Endothelial cell of umbilical vein (primary cell): ENCODE results near the gene PHLPP1. TPM values are rescaled to one million over a fixed set of nuclear protein-coding genes. Genes with fewer than 3 reads are reported as not detected.

Experiments used
- BruUV-seq: library from RNA; stranded (reverse); fragments of 400-500 nt; replicated peaks from 2 replicates; lab custom pipeline; 2021; lab: Mats Ljungman, UMichigan
- CTCF ChIA-PET: fragments of 300-600, 350-600 bp; sonication (Branson Sonifier 250); formaldehyde crosslinking; loops from one replicate; lab custom pipeline; 2021; ENCODE audit warnings: antibody characterized with exemption, inconsistent platforms; lab: Charles Lee
- POLR2A ChIA-PET: fragments of 300-600, 350-600 bp; sonication (Branson Sonifier 250); formaldehyde crosslinking; loops from one replicate; lab custom pipeline; 2021; ENCODE audit warnings: antibody characterized with exemption, inconsistent platforms; lab: Charles Lee
- DNase-seq: peaks from one replicate; pipeline ENCODE4 v3.0.0-alpha.2; 2011; ENCODE audit warnings: low read depth, low spot score
- FAIRE-seq: peaks from 2 replicates; lab custom pipeline; 2011; peaks lifted over from hg19 to GRCh38; lab: Jason Lieb, UNC
- H2AFZ ChIP-seq: 2 replicates; pipeline ENCODE4 v1.6.0; 2012; ENCODE audit warnings: low read depth, low read length, control low read depth, inconsistent platforms
- H3K27ac ChIP-seq: 2 replicates; pipeline ENCODE4 v1.5.1; 2011; ENCODE audit warnings: low read depth, mild to moderate bottlenecking, control low read depth, low read length, moderate library complexity; ENCODE audit not compliant: insufficient read depth
- H3K27me3 ChIP-seq, 2 experiments: 2 replicates each; pipeline versions ENCODE4 v1.6.0 to v1.6.1; 2011; ENCODE audit warnings: low read length in 2 of 2, mixed read lengths in 1 of 2; ENCODE audit not compliant: control insufficient read depth in 2 of 2, insufficient read depth in 2 of 2
- H3K36me3 ChIP-seq, 2 experiments: 2 replicates in 1 of 2; 3 replicates in 1 of 2; pipeline ENCODE4 v1.5.1; 2011; ENCODE audit warnings: low read length in 2 of 2, mild to moderate bottlenecking in 1 of 2, moderate library complexity in 1 of 2; ENCODE audit not compliant: control insufficient read depth in 2 of 2, insufficient read depth in 2 of 2; ENCODE audit errors: extremely low read depth in 1 of 2
- H3K4me1 ChIP-seq: 3 replicates; pipeline ENCODE4 v1.5.1; 2011; ENCODE audit warnings: mild to moderate bottlenecking, low read length; ENCODE audit not compliant: control insufficient read depth, insufficient read depth; ENCODE audit errors: extremely low read depth
- H3K4me2 ChIP-seq: 2 replicates; pipeline ENCODE4 v1.6.1; 2011; ENCODE audit warnings: low read length, control low read depth, mixed read lengths; ENCODE audit not compliant: insufficient read depth
- H3K4me3 ChIP-seq, 3 experiments: fragments of 200-600 bp in 1 of 3; sonication (generic), shearing (Covaris generic) in 1 of 3; replicated peaks in 1 of 3; 2 replicates each; pipeline ENCODE4 v1.5.1; 2011 to 2016; ENCODE audit warnings: control low read depth in 3 of 3, low read length in 3 of 3, mild to moderate bottlenecking in 2 of 3, inconsistent platforms in 1 of 3, low read depth in 1 of 3, moderate library complexity in 1 of 3; ENCODE audit not compliant: insufficient read depth in 1 of 3
- H3K79me2 ChIP-seq: 2 replicates; pipeline ENCODE4 v1.6.0; 2012; ENCODE audit warnings: low read length, inconsistent platforms; ENCODE audit not compliant: control insufficient read depth, insufficient read depth
- H3K9ac ChIP-seq: replicated peaks from 2 replicates; pipeline ENCODE3; 2011; ENCODE audit warnings: low read length, control low read depth; ENCODE audit not compliant: insufficient read depth; ENCODE audit errors: extremely low read depth
- H3K9me1 ChIP-seq: replicated peaks from 3 replicates; pipeline ENCODE4 v1.6.0; 2011; ENCODE audit warnings: mild to moderate bottlenecking, low read length; ENCODE audit not compliant: control insufficient read depth, insufficient read depth; ENCODE audit errors: extremely low read depth
- H3K9me3 ChIP-seq: replicated peaks from 2 replicates; pipeline ENCODE4 v1.5.1; 2012; ENCODE audit warnings: low read length, inconsistent platforms; ENCODE audit not compliant: control insufficient read depth, insufficient read depth
- H4K20me1 ChIP-seq: replicated peaks from 2 replicates; pipeline ENCODE3; 2011; ENCODE audit warnings: mild to moderate bottlenecking, low read length; ENCODE audit not compliant: control insufficient read depth, insufficient read depth; ENCODE audit errors: extremely low read depth
- EZH2 ChIP-seq: IDR thresholded peaks from 2 replicates; pipeline ENCODE4 v1.6.1; 2012; ENCODE audit warnings: borderline replicate concordance, low read depth, mild to moderate bottlenecking, moderate library complexity, low read length, inconsistent platforms; ENCODE audit not compliant: severe bottlenecking
- FOS ChIP-seq: IDR thresholded peaks from 2 replicates; pipeline ENCODE4 v1.6.1; 2011; ENCODE audit warnings: mild to moderate bottlenecking, low read length, moderate library complexity, borderline replicate concordance; ENCODE audit not compliant: insufficient read depth
- GATA2 ChIP-seq: IDR thresholded peaks from 2 replicates; pipeline ENCODE4 v1.7.0; 2011; ENCODE audit warnings: low read depth, mild to moderate bottlenecking, moderate library complexity, mixed read lengths, low read length; ENCODE audit not compliant: insufficient read length, insufficient read depth
- JUN ChIP-seq: IDR thresholded peaks from 2 replicates; pipeline ENCODE4 v1.6.1; 2011; ENCODE audit warnings: borderline replicate concordance, low read depth; ENCODE audit not compliant: insufficient read length, insufficient read depth
- MYC ChIP-seq: IDR thresholded peaks from one replicate; pipeline ENCODE4 v1.6.1; 2011; ENCODE audit warnings: mild to moderate bottlenecking, low read depth, low read length
- POLR2A ChIP-seq: IDR thresholded peaks from 2 replicates; pipeline ENCODE4 v1.6.1; 2012; ENCODE audit warnings: low read depth, mild to moderate bottlenecking, control low read depth, low read length
- POLR2AphosphoS5 ChIP-seq: IDR thresholded peaks from 2 replicates; pipeline ENCODE4 v1.6.1; 2012; ENCODE audit warnings: low read depth, mild to moderate bottlenecking, control low read depth, low read length, moderate library complexity; ENCODE audit not compliant: insufficient read depth
- dilution Hi-C: fragments of 300-500 bp; cut with MboI; formaldehyde crosslinking; loops from one replicate; pipeline ENCODE4 v1.15.0; 2019; ENCODE audit warnings: low sequenced_read_pairs; ENCODE audit not compliant: extremely low pct_ligation_motif_present
- intact Hi-C: fragments of 100-400 bp; cut with micrococcal nuclease; formaldehyde crosslinking; loops from one replicate; pipeline ENCODE4 v1.10.0; 2022
- polyA plus RNA-seq, 4 experiments: library from polyadenylated mRNA; depleted of rRNA in 3 of 4; stranded (reverse) in 3 of 4; unstranded in 1 of 4; fragments of >200 nt; gene quantifications; 2 replicates each; pipeline versions ENCODE4 v1.2.1 to v1.2.3, GENCODE V29; 2011 to 2012; ENCODE audit warnings: missing spikeins in 1 of 4
- total RNA-seq: library from RNA; stranded (reverse); gene quantifications from 2 replicates; pipeline ENCODE4 v1.2.3, GENCODE V29; 2021
- TF ChIP-seq, protein P1 (sequence below): IDR thresholded peaks from 2 replicates; pipeline ENCODE4 v1.6.1; 2011; ENCODE audit not compliant: insufficient read depth, insufficient read length
- TF ChIP-seq, protein P2 (sequence below), 2 donors: IDR thresholded peaks; 1 replicate in 1 of 2; 2 replicates in 1 of 2; pipeline ENCODE4 v1.5.1; 2011; ENCODE audit warnings: low read length in 2 of 2, mild to moderate bottlenecking in 2 of 2, moderate library complexity in 2 of 2, control low read depth in 1 of 2, inconsistent platforms in 1 of 2, low read depth in 1 of 2; ENCODE audit not compliant: insufficient read depth in 1 of 2; ENCODE audit errors: extremely low read depth in 1 of 2

Gene PHLPP1
- total and polyA plus RNA-seq, 2 donors (not counting 3 experiments of a cell fraction or from before 2014, with no cell fraction given) = 4.0 to 10.8 TPM

DNA sequence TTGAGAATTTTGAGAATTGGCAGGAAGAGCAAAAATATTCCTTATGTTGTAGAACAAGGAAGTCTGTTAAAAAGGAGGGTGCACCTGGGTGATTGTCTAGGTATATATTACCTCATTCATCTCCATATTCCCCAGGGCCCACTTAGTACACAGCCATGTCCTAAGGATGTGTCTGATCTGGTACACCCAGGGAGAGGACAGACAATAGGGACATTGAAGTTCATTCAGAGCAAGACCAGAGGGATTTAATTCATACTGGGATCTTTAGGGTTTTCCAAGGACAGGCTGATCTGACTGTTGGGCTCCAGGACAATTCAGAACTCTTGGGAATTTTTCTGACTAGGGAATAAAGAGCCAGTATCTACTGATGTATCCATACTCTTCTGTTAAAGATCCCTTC is 112.1 kb downstream of the PHLPP1 start:
- FAIRE-seq (no peak), DNase-seq (no peak)
- Histone ChIP-seq H3K36me3 (no peaks in the 10 kb centered on the region), H3K4me3 (no peak overlapping the region), H2AFZ (no peak overlapping the region), H3K9me1 (no peaks in the 10 kb centered on the region), H3K4me2 (no peak overlapping the region), H3K27me3 (no peaks in the 10 kb centered on the region), H4K20me1 (no peaks in the 10 kb centered on the region), H3K4me1 (peaks cover 19% of the 10 kb centered on the region), H3K27ac (no peak overlapping the region), H3K79me2 (no peaks in the 10 kb centered on the region), H3K9ac (no peak overlapping the region), H3K9me3 (no peaks in the 10 kb centered on the region)
- CTCF ChIA-PET = interaction anchor here (0.9 kb wide), 1 partner anchor 112 kb away, joined by 3 read pairs; the partner anchor contains the start of gene PHLPP1
- BruUV-seq = no TSS peak
- POLR2A ChIA-PET = no interaction called here
- dilution Hi-C loops = no loop called here
- no peak for TF ChIP-seq MYC
- TF ChIP-seq POLR2A = no peak
- no peak for TF ChIP-seq EZH2
- TF ChIP-seq, protein P1, sequence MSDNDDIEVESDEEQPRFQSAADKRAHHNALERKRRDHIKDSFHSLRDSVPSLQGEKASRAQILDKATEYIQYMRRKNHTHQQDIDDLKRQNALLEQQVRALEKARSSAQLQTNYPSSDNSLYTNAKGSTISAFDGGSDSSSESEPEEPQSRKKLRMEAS = no peak
- TF ChIP-seq JUN = no peak
- TF ChIP-seq GATA2 = no peak
- TF ChIP-seq POLR2AphosphoS5 = no peak
- TF ChIP-seq, protein P2, sequence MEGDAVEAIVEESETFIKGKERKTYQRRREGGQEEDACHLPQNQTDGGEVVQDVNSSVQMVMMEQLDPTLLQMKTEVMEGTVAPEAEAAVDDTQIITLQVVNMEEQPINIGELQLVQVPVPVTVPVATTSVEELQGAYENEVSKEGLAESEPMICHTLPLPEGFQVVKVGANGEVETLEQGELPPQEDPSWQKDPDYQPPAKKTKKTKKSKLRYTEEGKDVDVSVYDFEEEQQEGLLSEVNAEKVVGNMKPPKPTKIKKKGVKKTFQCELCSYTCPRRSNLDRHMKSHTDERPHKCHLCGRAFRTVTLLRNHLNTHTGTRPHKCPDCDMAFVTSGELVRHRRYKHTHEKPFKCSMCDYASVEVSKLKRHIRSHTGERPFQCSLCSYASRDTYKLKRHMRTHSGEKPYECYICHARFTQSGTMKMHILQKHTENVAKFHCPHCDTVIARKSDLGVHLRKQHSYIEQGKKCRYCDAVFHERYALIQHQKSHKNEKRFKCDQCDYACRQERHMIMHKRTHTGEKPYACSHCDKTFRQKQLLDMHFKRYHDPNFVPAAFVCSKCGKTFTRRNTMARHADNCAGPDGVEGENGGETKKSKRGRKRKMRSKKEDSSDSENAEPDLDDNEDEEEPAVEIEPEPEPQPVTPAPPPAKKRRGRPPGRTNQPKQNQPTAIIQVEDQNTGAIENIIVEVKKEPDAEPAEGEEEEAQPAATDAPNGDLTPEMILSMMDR (IDR thresholded peaks at IDR 0.05; ENCODE audit: extremely low read depth in 1 of 2, insufficient read depth in 1 of 2, low read depth in 1 of 2, low read length in 2 of 2) = no peak
- no peak for TF ChIP-seq FOS
- intact Hi-C loops = no loop called here
